HL-60 (cell line): Measurements from ENCODE around the gene AKIRIN1.

Experiments used
- DNase-seq, 2 experiments: peaks; one replicate each; pipeline ENCODE4 v3.0.0-alpha.2; 2010 to 2020; ENCODE audit warnings: low read depth in 1 of 2, low spot score in 1 of 2
- H3K27ac ChIP-seq: fragments of 250-450 bp; sonication (Bioruptor Pico); replicated peaks from 2 replicates; pipeline ENCODE4 v1.5.1; 2020; ENCODE audit warnings: mild to moderate bottlenecking, moderate library complexity
- H3K27me3 ChIP-seq: fragments of 250-450 bp; sonication (Bioruptor Pico); 2 replicates; pipeline ENCODE4 v1.5.1; 2021; ENCODE audit warnings: mild to moderate bottlenecking, moderate library complexity; ENCODE audit not compliant: insufficient read depth, poor library complexity, severe bottlenecking
- H3K4me3 ChIP-seq: replicated peaks from 2 replicates; pipeline ENCODE4 v1.5.1; 2011; ENCODE audit warnings: mild to moderate bottlenecking, control low read depth, low read length; ENCODE audit not compliant: insufficient read depth
- CTCF ChIP-seq: IDR thresholded peaks from one replicate; pipeline ENCODE4 v1.5.1; 2011; ENCODE audit warnings: low read length, control low read depth, inconsistent platforms; ENCODE audit not compliant: insufficient read depth
- GABPA ChIP-seq: IDR thresholded peaks from 2 replicates; pipeline ENCODE4 v1.6.1; 2012; ENCODE audit warnings: low read depth
- POLR2AphosphoS5 ChIP-seq: IDR thresholded peaks from 2 replicates; pipeline ENCODE4 v1.6.1; 2012; ENCODE audit warnings: low read depth
- REST ChIP-seq: IDR thresholded peaks from 2 replicates; pipeline ENCODE4 v1.6.1; 2012; ENCODE audit warnings: low read depth; ENCODE audit not compliant: insufficient replicate concordance
- SPI1 ChIP-seq: IDR thresholded peaks from 2 replicates; pipeline ENCODE4 v1.6.1; 2012; ENCODE audit warnings: low read depth, mild to moderate bottlenecking, borderline replicate concordance

The AKIRIN1 gene

DNA sequence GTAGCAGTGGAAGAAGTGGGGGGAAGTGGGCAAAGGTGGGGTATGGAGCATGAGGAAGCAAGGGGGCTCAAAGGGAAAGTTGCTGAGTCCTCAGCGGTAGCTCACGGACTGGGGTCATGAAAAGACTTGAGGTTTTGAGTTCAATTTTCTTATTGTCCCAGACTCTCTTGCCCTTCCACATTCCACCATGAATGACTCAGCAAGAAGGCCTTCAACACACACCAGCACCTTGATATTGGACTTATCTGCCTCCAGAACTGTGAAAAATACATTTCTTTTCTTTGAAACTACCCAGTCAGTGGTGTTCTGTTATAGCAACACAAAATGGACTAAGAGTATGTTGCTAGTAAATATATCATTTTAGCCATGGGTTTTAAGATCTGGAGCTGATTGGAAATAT, 32.1 kb upstream of the AKIRIN1 start:
- no peak for DNase-seq
- TF ChIP-seq SPI1 (no peak), GABPA (no peak), REST (no peak), POLR2AphosphoS5 (no peak), CTCF (no peak)
- Histone ChIP-seq H3K4me3 (no peak overlapping the region), H3K27ac (no peak overlapping the region), H3K27me3 (no peaks in the 10 kb centered on the region)

DNA sequence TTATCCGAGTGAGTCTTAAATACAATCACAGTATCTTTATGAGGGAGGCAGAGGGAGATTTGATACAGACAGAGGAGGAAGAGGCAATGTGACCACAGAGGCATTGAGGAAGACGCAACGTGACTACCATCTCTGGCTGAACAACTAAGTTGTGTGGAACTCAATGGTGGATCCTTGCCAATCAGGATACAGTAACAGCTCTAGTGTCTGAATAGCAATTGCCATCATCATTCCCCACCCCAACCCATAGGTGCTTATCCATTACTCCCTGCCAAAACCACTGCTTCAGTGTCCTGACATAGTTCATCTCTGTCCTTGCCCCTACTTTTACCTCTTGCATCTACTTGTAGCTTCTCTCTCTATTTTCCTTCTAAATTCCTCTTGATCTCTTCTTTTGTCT, 29.0 kb upstream of the AKIRIN1 start:
- H3K27ac ChIP-seq = no peak overlapping the region
- no peaks in the 10 kb centered on the region for H3K27me3 ChIP-seq
- H3K4me3 ChIP-seq = no peak overlapping the region
- TF ChIP-seq POLR2AphosphoS5 (no peak), GABPA (no peak), SPI1 (no peak), CTCF (no peak), REST (no peak)
- DNase-seq = no peak

- peak; percentile 46 to 49 for DNase-seq
- Histone ChIP-seq H3K4me3 (no peak overlapping the region), H3K27ac (no peak overlapping the region), H3K27me3 (no peaks in the 10 kb centered on the region)
- TF ChIP-seq REST (no peak), SPI1 (no peak), GABPA (no peak), CTCF (no peak), POLR2AphosphoS5 (no peak)
Measured at GRCh38 chr1:38962560-38962959, 28.5 kb upstream of the AKIRIN1 start.
